ENCODE data around the gene ETV2. TPM values are rescaled to one million over a fixed set of nuclear protein-coding genes. Genes with fewer than 3 reads are reported as not detected.

Gene ETV2
- total and polyA plus RNA-seq, 5 donors from 2014 or later: 0.44 to 0.67 (median 0.46) TPM; not detected in 2

- peaks cover 12% of the 10 kb centered on the region for H3K36me3 Mint-ChIP-seq
- H3K9me3 Mint-ChIP-seq: peaks cover 0 to 2% (median 0%) of the 10 kb centered on the region in 7 donors
- H3K9me3 ChIP-seq (ENCODE audit: control insufficient read depth in 2 of 2, low read length in 2 of 2): no peaks in the 10 kb centered on the region
- DNase-seq (no peak), ATAC-seq (ENCODE audit: low read depth in 2 of 2) (no peak)
- H3K27ac ChIP-seq (ENCODE audit: insufficient read depth, low read length, poor library complexity, severe bottlenecking): no peak overlapping the region
- no peak overlapping the region for H3K4me3 ChIP-seq (ENCODE audit: low read depth, low read length)
- peaks cover 36% of the 10 kb centered on the region for H3K4me1 ChIP-seq (ENCODE audit: control insufficient read depth, insufficient read depth, low read length, poor library complexity, severe bottlenecking)
- no peaks in the 10 kb centered on the region for H3K27me3 Mint-ChIP-seq
- H3K27ac Mint-ChIP-seq: peak overlapping the region in 1 of 3 donors; percentile 20
- peak overlapping the region in 1 of 4 donors; percentile 46 for H3K4me3 Mint-ChIP-seq
- peaks cover 0 to 31% (median 10%) of the 10 kb centered on the region in 4 donors for H3K4me1 Mint-ChIP-seq
- H3K27me3 ChIP-seq (ENCODE audit: control insufficient read depth, insufficient read depth, low read length): no peaks in the 10 kb centered on the region
- peaks cover 26% of the 10 kb centered on the region for H3K36me3 ChIP-seq (ENCODE audit: control insufficient read depth, insufficient read depth, low read length)
Observed at GRCh38 chr19:35639863-35640262, 1.7 kb upstream of the ETV2 start.

- H3K27me3 ChIP-seq (ENCODE audit: control insufficient read depth, insufficient read depth, low read length): no peaks in the 10 kb centered on the region
- Mint-ChIP-seq H3K4me1 (peaks cover 3 to 44% (median 17%) of the 10 kb centered on the region in 4 donors), H3K4me3 (peak overlapping the region; percentile 63 to 96 (median 84)), H3K27ac (peak overlapping the region in 1 of 3 donors; percentile 51), H3K27me3 (no peaks in the 10 kb centered on the region), H3K9me3 (peaks cover 0 to 2% (median 0%) of the 10 kb centered on the region in 7 donors), H3K36me3 (peaks cover under 1% of the 10 kb centered on the region)
- no peak for DNase-seq
- no peak for ATAC-seq (ENCODE audit: low read depth in 2 of 2)
- peaks cover 40% of the 10 kb centered on the region for H3K4me1 ChIP-seq (ENCODE audit: control insufficient read depth, insufficient read depth, low read length, poor library complexity, severe bottlenecking)
- H3K36me3 ChIP-seq (ENCODE audit: control insufficient read depth, insufficient read depth, low read length): peaks cover 6% of the 10 kb centered on the region
- no peak overlapping the region for H3K27ac ChIP-seq (ENCODE audit: insufficient read depth, low read length, poor library complexity, severe bottlenecking)
- no peak overlapping the region for H3K4me3 ChIP-seq (ENCODE audit: low read depth, low read length)
- H3K9me3 ChIP-seq (ENCODE audit: control insufficient read depth in 2 of 2, low read length in 2 of 2): no peaks in the 10 kb centered on the region
Observed at GRCh38 chr19:35642312-35642711, 767 bp downstream of the ETV2 start.

GRCh38 chr19:35642798-35643254 is 1.3 kb downstream of the ETV2 start:
- H3K4me1 ChIP-seq (ENCODE audit: control insufficient read depth, insufficient read depth, low read length, poor library complexity, severe bottlenecking): peaks cover 45% of the 10 kb centered on the region
- H3K4me1 Mint-ChIP-seq: peaks cover 3 to 44% (median 18%) of the 10 kb centered on the region in 4 donors
- H3K27me3 Mint-ChIP-seq: no peaks in the 10 kb centered on the region
- H3K36me3 ChIP-seq (ENCODE audit: control insufficient read depth, insufficient read depth, low read length): peaks cover under 1% of the 10 kb centered on the region
- DNase-seq (peak in 1 of 3 donors; percentile 20), ATAC-seq (ENCODE audit: low read depth in 2 of 2) (no peak)
- H3K4me3 ChIP-seq (ENCODE audit: low read depth, low read length): no peak overlapping the region
- H3K9me3 Mint-ChIP-seq: peaks cover 0 to 2% (median 0%) of the 10 kb centered on the region in 7 donors
- peak overlapping the region; percentile 51 to 96 (median 90) for H3K4me3 Mint-ChIP-seq
- peak overlapping the region; percentile 80 for H3K27ac ChIP-seq (ENCODE audit: insufficient read depth, low read length, poor library complexity, severe bottlenecking)
- no peaks in the 10 kb centered on the region for H3K27me3 ChIP-seq (ENCODE audit: control insufficient read depth, insufficient read depth, low read length)
- H3K27ac Mint-ChIP-seq: no peak overlapping the region
- H3K36me3 Mint-ChIP-seq: no peaks in the 10 kb centered on the region
- no peaks in the 10 kb centered on the region for H3K9me3 ChIP-seq (ENCODE audit: control insufficient read depth in 2 of 2, low read length in 2 of 2)

GRCh38 chr19:35643255-35644205 is 2.0 kb downstream of the ETV2 start:
- Histone ChIP-seq H3K27ac (ENCODE audit: insufficient read depth, low read length, poor library complexity, severe bottlenecking) (peak overlapping the region; percentile 80), H3K27me3 (ENCODE audit: control insufficient read depth, insufficient read depth, low read length) (no peaks in the 10 kb centered on the region), H3K9me3 (ENCODE audit: control insufficient read depth in 2 of 2, low read length in 2 of 2) (no peaks in the 10 kb centered on the region), H3K4me3 (ENCODE audit: low read depth, low read length) (peak overlapping the region; percentile 72), H3K4me1 (ENCODE audit: control insufficient read depth, insufficient read depth, low read length, poor library complexity, severe bottlenecking) (peaks cover 49% of the 10 kb centered on the region), H3K36me3 (ENCODE audit: control insufficient read depth, insufficient read depth, low read length) (no peaks in the 10 kb centered on the region)
- Mint-ChIP-seq H3K4me3 (peak overlapping the region; percentile 87 to 98 (median 94)), H3K27me3 (no peaks in the 10 kb centered on the region), H3K9me3 (peaks cover 0 to 2% (median 0%) of the 10 kb centered on the region in 7 donors), H3K4me1 (peaks cover 4 to 51% (median 24%) of the 10 kb centered on the region in 4 donors), H3K27ac (peak overlapping the region in 2 of 3 donors; percentile 73 to 98), H3K36me3 (no peaks in the 10 kb centered on the region)
- peak; percentile 30 to 41 for ATAC-seq (ENCODE audit: low read depth in 2 of 2)
- DNase-seq: peak; percentile 74 to 91 (median 84)

- Mint-ChIP-seq H3K36me3 (no peaks in the 10 kb centered on the region), H3K9me3 (peaks cover 0 to 2% (median 0%) of the 10 kb centered on the region in 7 donors), H3K27ac (peak overlapping the region; percentile 63 to 98 (median 73)), H3K4me3 (peak overlapping the region; percentile 87 to 98 (median 94)), H3K4me1 (peaks cover 9 to 58% (median 27%) of the 10 kb centered on the region in 4 donors), H3K27me3 (no peaks in the 10 kb centered on the region)
- Histone ChIP-seq H3K9me3 (ENCODE audit: control insufficient read depth in 2 of 2, low read length in 2 of 2) (no peaks in the 10 kb centered on the region), H3K27ac (ENCODE audit: insufficient read depth, low read length, poor library complexity, severe bottlenecking) (peak overlapping the region; percentile 80), H3K36me3 (ENCODE audit: control insufficient read depth, insufficient read depth, low read length) (no peaks in the 10 kb centered on the region), H3K4me1 (ENCODE audit: control insufficient read depth, insufficient read depth, low read length, poor library complexity, severe bottlenecking) (peaks cover 58% of the 10 kb centered on the region), H3K4me3 (ENCODE audit: low read depth, low read length) (peak overlapping the region; percentile 72), H3K27me3 (ENCODE audit: control insufficient read depth, insufficient read depth, low read length) (no peaks in the 10 kb centered on the region)
- DNase-seq (peak; percentile 93 to 98 (median 95)), ATAC-seq (ENCODE audit: low read depth in 2 of 2) (peak; percentile 83 to 87)
Observed at GRCh38 chr19:35644206-35644986, 2.9 kb downstream of the ETV2 start.

- Histone ChIP-seq H3K4me3 (ENCODE audit: low read depth, low read length) (peak overlapping the region; percentile 51), H3K36me3 (ENCODE audit: control insufficient read depth, insufficient read depth, low read length) (no peaks in the 10 kb centered on the region), H3K9me3 (ENCODE audit: control insufficient read depth in 2 of 2, low read length in 2 of 2) (no peaks in the 10 kb centered on the region), H3K27me3 (ENCODE audit: control insufficient read depth, insufficient read depth, low read length) (no peaks in the 10 kb centered on the region), H3K27ac (ENCODE audit: insufficient read depth, low read length, poor library complexity, severe bottlenecking) (peak overlapping the region; percentile 80), H3K4me1 (ENCODE audit: control insufficient read depth, insufficient read depth, low read length, poor library complexity, severe bottlenecking) (peaks cover 65% of the 10 kb centered on the region)
- no peaks in the 10 kb centered on the region for H3K36me3 Mint-ChIP-seq
- H3K4me3 Mint-ChIP-seq: peak overlapping the region; percentile 87 to 98 (median 94)
- DNase-seq (peak; percentile 50 to 77 (median 66)), ATAC-seq (ENCODE audit: low read depth in 2 of 2) (no peak)
- H3K27me3 Mint-ChIP-seq: no peaks in the 10 kb centered on the region
- peaks cover 8 to 61% (median 27%) of the 10 kb centered on the region in 4 donors for H3K4me1 Mint-ChIP-seq
- H3K9me3 Mint-ChIP-seq: peaks cover 0 to 2% (median 0%) of the 10 kb centered on the region in 7 donors
- peak overlapping the region in 2 of 3 donors; percentile 73 to 98 for H3K27ac Mint-ChIP-seq
Observed at GRCh38 chr19:35644987-35645679, 3.6 kb downstream of the ETV2 start.

All from CD4-positive, CD25-positive, alpha-beta regulatory T cell (primary cell).